GM23338 (cell line): ENCODE measurements around the gene ZNF507. TPM values are rescaled to one million over a fixed set of nuclear protein-coding genes. Genes with fewer than 3 reads are reported as not detected.

Experiments
- ATAC-seq: fragments of 200-7000 bp; cut with Tn5 transposase; 3 replicates; pipeline ENCODE4 v1.9.1; 2020
- DNase-seq: peaks from one replicate; pipeline ENCODE4 v3.0.0-alpha.2; 2015; ENCODE audit warnings: low spot score
- H2AFZ ChIP-seq: fragments of 200-600 bp; sonication (generic); 2 replicates; pipeline ENCODE4 v1.8.0; 2016; ENCODE audit warnings: antibody characterized with exemption, mild to moderate bottlenecking, moderate library complexity
- H3F3A ChIP-seq: fragments of 200-600 bp; sonication (generic); replicated peaks from 2 replicates; pipeline ENCODE4 v1.8.0; 2017; ENCODE audit warnings: antibody characterized with exemption, mixed run types, low read depth
- H3K27ac ChIP-seq: fragments of 200-600 bp; sonication (generic); 2 replicates; pipeline ENCODE4 v1.6.1; 2016; ENCODE audit warnings: low read depth
- H3K27me3 ChIP-seq: fragments of 200-600 bp; sonication (generic); 2 replicates; pipeline ENCODE4 v1.8.0; 2016; ENCODE audit warnings: mild to moderate bottlenecking, mixed run types, moderate library complexity; ENCODE audit not compliant: insufficient read depth
- H3K36me3 ChIP-seq: fragments of 200-600 bp; sonication (generic); 2 replicates; pipeline ENCODE4 v1.8.0; 2016; ENCODE audit warnings: mild to moderate bottlenecking; ENCODE audit not compliant: insufficient read depth
- H3K4me1 ChIP-seq: fragments of 200-600 bp; sonication (generic); 2 replicates; pipeline ENCODE4 v1.8.0; 2016; ENCODE audit warnings: mild to moderate bottlenecking, moderate library complexity; ENCODE audit not compliant: insufficient read depth
- H3K4me2 ChIP-seq: fragments of 200-600 bp; sonication (generic); 2 replicates; pipeline ENCODE4 v1.7.1; 2017; ENCODE audit warnings: mixed run types
- H3K4me3 ChIP-seq: fragments of 200-600 bp; sonication (generic); 2 replicates; pipeline ENCODE4 v1.6.1; 2016; ENCODE audit warnings: mixed run types
- H3K79me2 ChIP-seq: fragments of 200-600 bp; sonication (generic); replicated peaks from 2 replicates; pipeline ENCODE4 v1.8.0; 2017; ENCODE audit warnings: mild to moderate bottlenecking; ENCODE audit not compliant: insufficient read depth
- H3K9me2 ChIP-seq: fragments of 200-600 bp; sonication (generic); 2 replicates; pipeline ENCODE4 v1.8.0; 2017; ENCODE audit not compliant: insufficient read depth
- H4K20me1 ChIP-seq: fragments of 200-600 bp; sonication (generic); replicated peaks from 2 replicates; pipeline ENCODE4 v1.8.0; 2017; ENCODE audit warnings: mild to moderate bottlenecking; ENCODE audit not compliant: insufficient read depth
- H3K27ac Mint-ChIP-seq: 2 replicates; pipeline ENCODE4 v1.8.0; 2020; ENCODE audit warnings: inconsistent platforms, mild to moderate bottlenecking, moderate library complexity, mixed read lengths
- H3K27me3 Mint-ChIP-seq: 3 replicates; pipeline ENCODE4 v1.8.0; 2022; ENCODE audit warnings: low read depth, mild to moderate bottlenecking, moderate library complexity, mixed read lengths, inconsistent platforms; ENCODE audit not compliant: insufficient read depth, poor library complexity
- H3K36me3 Mint-ChIP-seq: 3 replicates; pipeline ENCODE4 v1.8.0; 2021; ENCODE audit warnings: low read depth, mild to moderate bottlenecking, inconsistent platforms, moderate library complexity, mixed read lengths
- H3K4me1 Mint-ChIP-seq: 3 replicates; pipeline ENCODE4 v1.8.0; 2020; ENCODE audit warnings: mild to moderate bottlenecking, inconsistent platforms, mixed read lengths
- H3K4me3 Mint-ChIP-seq: 3 replicates; pipeline ENCODE4 v1.8.0; 2021; ENCODE audit warnings: moderate library complexity, mild to moderate bottlenecking, inconsistent platforms, mixed read lengths
- H3K9me3 Mint-ChIP-seq: 3 replicates; pipeline ENCODE4 v1.8.0; 2020; ENCODE audit warnings: moderate library complexity, mild to moderate bottlenecking, inconsistent platforms, mixed read lengths
- CREB1 ChIP-seq: fragments of 250-450 bp; sonication (Bioruptor Pico); IDR thresholded peaks from 2 replicates; pipeline ENCODE4 v1.5.0; 2020; ENCODE audit warnings: low read depth, mild to moderate bottlenecking, moderate library complexity
- EZH2phosphoT487 ChIP-seq: fragments of 200-600 bp; sonication (generic); IDR thresholded peaks from one replicate; pipeline ENCODE4 v1.8.1; 2018; ENCODE audit warnings: antibody characterized with exemption; ENCODE audit not compliant: unreplicated experiment
- JUNB ChIP-seq: IDR thresholded peaks from one replicate; pipeline ENCODE4 v1.6.1; 2016; ENCODE audit warnings: antibody characterized with exemption; ENCODE audit not compliant: unreplicated experiment
- NANOG ChIP-seq: IDR thresholded peaks from 2 replicates; pipeline ENCODE4 v1.6.1; 2016; ENCODE audit warnings: antibody characterized with exemption, borderline replicate concordance
- POLR2AphosphoS5 ChIP-seq: IDR thresholded peaks from 2 replicates; pipeline ENCODE4 v1.6.1; 2016; ENCODE audit warnings: antibody characterized with exemption, low read depth
- STAT1 ChIP-seq: IDR thresholded peaks from one replicate; pipeline ENCODE4 v1.6.1; 2016; ENCODE audit warnings: antibody characterized with exemption; ENCODE audit not compliant: unreplicated experiment
- ZNF114 ChIP-seq: fragments of 250-450 bp; sonication (Bioruptor Pico); IDR thresholded peaks from 2 replicates; pipeline ENCODE4 v1.5.0; 2020; ENCODE audit warnings: mild to moderate bottlenecking, moderate library complexity
- polyA plus RNA-seq: library from polyadenylated mRNA; unstranded; fragments of >200 nt; fragmentation: Nextera tagmentation; extraction: Ambion mirVana; gene quantifications from 2 replicates; pipeline ENCODE4 v1.2.1, GENCODE V29; 2016
- total RNA-seq: library from RNA; depleted of rRNA; stranded (reverse); fragments of >200 nt; shearing (Covaris generic); gene quantifications from 2 replicates; pipeline ENCODE4 v1.2.3, GENCODE V29; 2014
- TF ChIP-seq, protein P1 (sequence below): fragments of 250-450 bp; sonication (Bioruptor Pico); IDR thresholded peaks from 2 replicates; pipeline ENCODE4 v1.5.0; 2020; ENCODE audit warnings: mild to moderate bottlenecking, moderate library complexity
- TF ChIP-seq, protein P2 (sequence below): IDR thresholded peaks from 2 replicates; pipeline ENCODE4 v1.6.1; 2016; ENCODE audit warnings: antibody characterized with exemption

ZNF507 gene
- total and polyA plus RNA-seq, 2 experiments from 2014 or later, result 10.4 to 23.4 TPM

DNA sequence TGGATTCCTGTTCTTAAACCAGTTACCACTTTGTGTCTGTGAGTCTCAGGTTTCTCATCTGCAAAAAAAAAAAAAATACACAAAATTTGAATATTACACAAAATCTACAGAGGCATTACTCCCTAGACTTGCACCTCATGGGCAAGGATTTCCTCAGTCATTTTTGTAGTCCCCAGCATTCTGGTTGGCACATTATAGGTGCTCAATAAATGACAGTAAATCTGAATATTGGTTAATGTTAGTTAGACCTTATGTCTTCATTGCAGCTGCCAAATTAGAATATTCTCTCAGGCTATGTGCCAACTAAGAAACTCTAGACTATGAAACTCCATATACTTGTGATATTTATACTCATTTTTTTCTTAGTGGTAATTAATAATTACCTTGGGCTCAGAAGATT, 2.2 kb downstream of the ZNF507 start (continued):
- TF ChIP-seq, protein P1, sequence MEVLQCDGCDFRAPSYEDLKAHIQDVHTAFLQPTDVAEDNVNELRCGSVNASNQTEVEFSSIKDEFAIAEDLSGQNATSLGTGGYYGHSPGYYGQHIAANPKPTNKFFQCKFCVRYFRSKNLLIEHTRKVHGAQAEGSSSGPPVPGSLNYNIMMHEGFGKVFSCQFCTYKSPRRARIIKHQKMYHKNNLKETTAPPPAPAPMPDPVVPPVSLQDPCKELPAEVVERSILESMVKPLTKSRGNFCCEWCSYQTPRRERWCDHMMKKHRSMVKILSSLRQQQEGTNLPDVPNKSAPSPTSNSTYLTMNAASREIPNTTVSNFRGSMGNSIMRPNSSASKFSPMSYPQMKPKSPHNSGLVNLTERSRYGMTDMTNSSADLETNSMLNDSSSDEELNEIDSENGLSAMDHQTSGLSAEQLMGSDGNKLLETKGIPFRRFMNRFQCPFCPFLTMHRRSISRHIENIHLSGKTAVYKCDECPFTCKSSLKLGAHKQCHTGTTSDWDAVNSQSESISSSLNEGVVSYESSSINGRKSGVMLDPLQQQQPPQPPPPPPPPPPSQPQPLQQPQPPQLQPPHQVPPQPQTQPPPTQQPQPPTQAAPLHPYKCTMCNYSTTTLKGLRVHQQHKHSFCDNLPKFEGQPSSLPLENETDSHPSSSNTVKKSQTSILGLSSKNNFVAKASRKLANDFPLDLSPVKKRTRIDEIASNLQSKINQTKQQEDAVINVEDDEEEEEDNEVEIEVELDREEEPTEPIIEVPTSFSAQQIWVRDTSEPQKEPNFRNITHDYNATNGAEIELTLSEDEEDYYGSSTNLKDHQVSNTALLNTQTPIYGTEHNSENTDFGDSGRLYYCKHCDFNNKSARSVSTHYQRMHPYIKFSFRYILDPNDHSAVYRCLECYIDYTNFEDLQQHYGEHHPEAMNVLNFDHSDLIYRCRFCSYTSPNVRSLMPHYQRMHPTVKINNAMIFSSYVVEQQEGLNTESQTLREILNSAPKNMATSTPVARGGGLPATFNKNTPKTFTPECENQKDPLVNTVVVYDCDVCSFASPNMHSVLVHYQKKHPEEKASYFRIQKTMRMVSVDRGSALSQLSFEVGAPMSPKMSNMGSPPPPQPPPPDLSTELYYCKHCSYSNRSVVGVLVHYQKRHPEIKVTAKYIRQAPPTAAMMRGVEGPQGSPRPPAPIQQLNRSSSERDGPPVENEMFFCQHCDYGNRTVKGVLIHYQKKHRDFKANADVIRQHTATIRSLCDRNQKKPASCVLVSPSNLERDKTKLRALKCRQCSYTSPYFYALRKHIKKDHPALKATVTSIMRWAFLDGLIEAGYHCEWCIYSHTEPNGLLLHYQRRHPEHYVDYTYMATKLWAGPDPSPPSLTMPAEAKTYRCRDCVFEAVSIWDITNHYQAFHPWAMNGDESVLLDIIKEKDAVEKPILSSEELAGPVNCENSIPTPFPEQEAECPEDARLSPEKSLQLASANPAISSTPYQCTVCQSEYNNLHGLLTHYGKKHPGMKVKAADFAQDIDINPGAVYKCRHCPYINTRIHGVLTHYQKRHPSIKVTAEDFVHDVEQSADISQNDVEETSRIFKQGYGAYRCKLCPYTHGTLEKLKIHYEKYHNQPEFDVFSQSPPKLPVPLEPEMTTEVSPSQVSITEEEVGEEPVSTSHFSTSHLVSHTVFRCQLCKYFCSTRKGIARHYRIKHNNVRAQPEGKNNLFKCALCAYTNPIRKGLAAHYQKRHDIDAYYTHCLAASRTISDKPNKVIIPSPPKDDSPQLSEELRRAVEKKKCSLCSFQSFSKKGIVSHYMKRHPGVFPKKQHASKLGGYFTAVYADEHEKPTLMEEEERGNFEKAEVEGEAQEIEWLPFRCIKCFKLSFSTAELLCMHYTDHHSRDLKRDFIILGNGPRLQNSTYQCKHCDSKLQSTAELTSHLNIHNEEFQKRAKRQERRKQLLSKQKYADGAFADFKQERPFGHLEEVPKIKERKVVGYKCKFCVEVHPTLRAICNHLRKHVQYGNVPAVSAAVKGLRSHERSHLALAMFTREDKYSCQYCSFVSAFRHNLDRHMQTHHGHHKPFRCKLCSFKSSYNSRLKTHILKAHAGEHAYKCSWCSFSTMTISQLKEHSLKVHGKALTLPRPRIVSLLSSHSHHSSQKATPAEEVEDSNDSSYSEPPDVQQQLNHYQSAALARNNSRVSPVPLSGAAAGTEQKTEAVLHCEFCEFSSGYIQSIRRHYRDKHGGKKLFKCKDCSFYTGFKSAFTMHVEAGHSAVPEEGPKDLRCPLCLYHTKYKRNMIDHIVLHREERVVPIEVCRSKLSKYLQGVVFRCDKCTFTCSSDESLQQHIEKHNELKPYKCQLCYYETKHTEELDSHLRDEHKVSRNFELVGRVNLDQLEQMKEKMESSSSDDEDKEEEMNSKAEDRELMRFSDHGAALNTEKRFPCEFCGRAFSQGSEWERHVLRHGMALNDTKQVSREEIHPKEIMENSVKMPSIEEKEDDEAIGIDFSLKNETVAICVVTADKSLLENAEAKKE (CRISPR knock-in tag), result no peak
- TF ChIP-seq JUNB, result no peak
- TF ChIP-seq, protein P2, sequence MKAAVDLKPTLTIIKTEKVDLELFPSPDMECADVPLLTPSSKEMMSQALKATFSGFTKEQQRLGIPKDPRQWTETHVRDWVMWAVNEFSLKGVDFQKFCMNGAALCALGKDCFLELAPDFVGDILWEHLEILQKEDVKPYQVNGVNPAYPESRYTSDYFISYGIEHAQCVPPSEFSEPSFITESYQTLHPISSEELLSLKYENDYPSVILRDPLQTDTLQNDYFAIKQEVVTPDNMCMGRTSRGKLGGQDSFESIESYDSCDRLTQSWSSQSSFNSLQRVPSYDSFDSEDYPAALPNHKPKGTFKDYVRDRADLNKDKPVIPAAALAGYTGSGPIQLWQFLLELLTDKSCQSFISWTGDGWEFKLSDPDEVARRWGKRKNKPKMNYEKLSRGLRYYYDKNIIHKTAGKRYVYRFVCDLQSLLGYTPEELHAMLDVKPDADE, result no peak
- TF ChIP-seq CREB1 (CRISPR knock-in tag), result no peak
- TF ChIP-seq STAT1, result no peak

DNA sequence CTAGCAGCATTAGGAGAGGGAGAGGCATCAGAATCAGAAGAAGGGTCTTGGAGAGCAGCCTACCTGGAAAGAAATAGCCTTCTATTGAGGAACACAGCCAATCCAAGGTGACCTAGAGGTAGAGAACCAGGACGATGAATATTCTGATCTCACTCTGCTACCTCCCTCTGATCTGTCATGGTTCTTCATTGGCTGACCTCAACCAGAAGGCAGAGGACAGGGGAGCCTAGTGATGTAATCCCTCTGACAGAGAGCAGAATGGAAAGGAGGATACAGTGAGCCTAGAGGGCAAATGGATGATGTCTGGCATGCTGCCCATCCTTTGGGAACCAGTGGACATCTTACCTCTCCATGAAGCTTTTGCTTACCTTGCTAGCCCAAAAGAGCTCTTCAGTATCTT, 3.6 kb downstream of the ZNF507 start:
- TF ChIP-seq STAT1, result no peak
- TF ChIP-seq, protein P2, result no peak
- TF ChIP-seq EZH2phosphoT487, result no peak
- no peak for TF ChIP-seq CREB1 (CRISPR knock-in tag)
- TF ChIP-seq POLR2AphosphoS5, result no peak
- no peak for TF ChIP-seq ZNF114 (CRISPR knock-in tag)
- TF ChIP-seq NANOG, result no peak
- H3K4me3 ChIP-seq, result no peak overlapping the region
- peaks cover 64% of the 10 kb centered on the region for H3K79me2 ChIP-seq
- no peak overlapping the region for H3K27ac ChIP-seq
- no peak overlapping the region for H3K4me2 ChIP-seq
- H3K9me2 ChIP-seq, result no peaks in the 10 kb centered on the region
- H3K36me3 ChIP-seq, result peaks cover 30% of the 10 kb centered on the region
- peaks cover 39% of the 10 kb centered on the region for H3K36me3 Mint-ChIP-seq
- DNase-seq (no peak), ATAC-seq (no peak)
- no peaks in the 10 kb centered on the region for H3K9me3 Mint-ChIP-seq
- H3K4me1 Mint-ChIP-seq, result no peaks in the 10 kb centered on the region; the same call in 2 of the 3 replicates
- H2AFZ ChIP-seq, result no peak overlapping the region
- peaks cover 8% of the 10 kb centered on the region; the same call in 1 of the 2 replicates for H3K4me1 ChIP-seq
- H3F3A ChIP-seq, result no peaks in the 10 kb centered on the region
- H3K27me3 ChIP-seq, result no peaks in the 10 kb centered on the region; the same call in 1 of the 2 replicates
- H3K4me3 Mint-ChIP-seq, result no peak overlapping the region
- H3K27me3 Mint-ChIP-seq, result peaks cover 6% of the 10 kb centered on the region
- no peak overlapping the region for H3K27ac Mint-ChIP-seq
- H4K20me1 ChIP-seq, result peaks cover 10% of the 10 kb centered on the region; the same call in 1 of the 2 replicates
